AG10803 (cell line): Measurements from ENCODE around the gene RBFOX1.

Experiments
- DNase-seq: peaks from one replicate; pipeline ENCODE4 v3.0.0; 2010; ENCODE audit warnings: low read depth
- H3K4me3 ChIP-seq: 2 replicates; pipeline ENCODE4 v1.5.1; 2011; ENCODE audit warnings: mild to moderate bottlenecking, low read length, control low read depth
- CTCF ChIP-seq: conservative IDR thresholded peaks from 2 replicates; pipeline ENCODE4 v1.5.1; 2011; ENCODE audit warnings: mild to moderate bottlenecking, low read length, control low read depth, inconsistent platforms

The RBFOX1 gene

GRCh38 chr16:7548796-7549318, 216.2 kb downstream of the RBFOX1 start:
- no peak overlapping the region for H3K4me3 ChIP-seq
- TF ChIP-seq CTCF, result no peak
- DNase-seq, result no peak

- no peak for TF ChIP-seq CTCF
- DNase-seq, result no peak
These were observed 217.5 kb downstream of the RBFOX1 start for GRCh38 chr16:7550096-7550495.

GRCh38 chr16:7555459-7555858, 222.8 kb downstream of the RBFOX1 start:
- no peak for DNase-seq
- no peak overlapping the region for H3K4me3 ChIP-seq
- no peak for TF ChIP-seq CTCF

More at GRCh38 chr16:7550096-7550495, 217.5 kb downstream of the RBFOX1 start:
- H3K4me3 ChIP-seq, result no peak overlapping the region

GRCh38 chr16:7561908-7562405, 229.3 kb downstream of the RBFOX1 start:
- TF ChIP-seq CTCF, result no peak
- no peak for DNase-seq
- H3K4me3 ChIP-seq, result no peak overlapping the region

GRCh38 chr16:7566360-7566759, 233.7 kb downstream of the RBFOX1 start:
- DNase-seq, result no peak
- H3K4me3 ChIP-seq, result no peak overlapping the region
- no peak for TF ChIP-seq CTCF

- TF ChIP-seq CTCF, result no peak
- no peak overlapping the region for H3K4me3 ChIP-seq
- DNase-seq, result no peak
These were observed 238.7 kb downstream of the RBFOX1 start for GRCh38 chr16:7571366-7571765.

- no peak for TF ChIP-seq CTCF
- H3K4me3 ChIP-seq, result no peak overlapping the region
- no peak for DNase-seq
These were observed 244.9 kb downstream of the RBFOX1 start for GRCh38 chr16:7577588-7577987.
